DOHH2 (cell line): ENCODE measurements around the gene EML1.

Experiments used
- H3F3A ChIP-seq: fragments of 200-600 bp; sonication (generic), shearing (Covaris generic); 2 replicates; pipeline ENCODE4 v1.6.0; 2016; ENCODE audit warnings: antibody characterized with exemption, mild to moderate bottlenecking; ENCODE audit not compliant: control insufficient read depth, insufficient read depth
- H3K27ac ChIP-seq: fragments of 200-600 bp; sonication (generic); 2 replicates; pipeline ENCODE4 v1.5.1; 2014; ENCODE audit warnings: low read depth, mild to moderate bottlenecking, low read length, moderate library complexity
- H3K27me3 ChIP-seq: fragments of 200-600 bp; sonication (generic); 2 replicates; pipeline ENCODE4 v1.6.1; 2014; ENCODE audit warnings: mild to moderate bottlenecking, low read length, mixed read lengths; ENCODE audit not compliant: control insufficient read depth
- H3K36me3 ChIP-seq: fragments of 200-600 bp; sonication (generic); 2 replicates; pipeline ENCODE4 v1.6.1; 2014; ENCODE audit warnings: mild to moderate bottlenecking, low read length, moderate library complexity, mixed read lengths; ENCODE audit not compliant: control insufficient read depth
- H3K4me1 ChIP-seq: fragments of 200-600 bp; sonication (generic); 2 replicates; pipeline ENCODE4 v1.6.1; 2014; ENCODE audit warnings: mild to moderate bottlenecking, low read length, mixed read lengths; ENCODE audit not compliant: control insufficient read depth
- H3K4me2 ChIP-seq: fragments of 200-600 bp; sonication (generic); 2 replicates; pipeline ENCODE4 v1.6.0; 2014; ENCODE audit warnings: mild to moderate bottlenecking, low read length, moderate library complexity
- H3K4me3 ChIP-seq: fragments of 200-600 bp; sonication (generic); 2 replicates; pipeline ENCODE4 v1.5.1; 2014; ENCODE audit warnings: mild to moderate bottlenecking, low read length, mixed read lengths
- H3K79me2 ChIP-seq: fragments of 200-600 bp; sonication (generic); 2 replicates; pipeline ENCODE4 v1.6.1; 2014; ENCODE audit warnings: mild to moderate bottlenecking, low read length, mixed read lengths; ENCODE audit not compliant: control insufficient read depth
- H3K9me2 ChIP-seq: fragments of 200-600 bp; sonication (generic); replicated peaks from 2 replicates; pipeline ENCODE4 v1.6.1; 2014; ENCODE audit warnings: mild to moderate bottlenecking, low read length, mixed read lengths; ENCODE audit not compliant: control insufficient read depth
- H3K9me3 ChIP-seq: fragments of 200-600 bp; sonication (generic); 2 replicates; pipeline ENCODE4 v1.6.1; 2014; ENCODE audit warnings: antibody characterized with exemption, low read length, mixed read lengths; ENCODE audit not compliant: control insufficient read depth, insufficient read depth
- H4K20me1 ChIP-seq: fragments of 200-600 bp; sonication (generic); 2 replicates; pipeline ENCODE4 v1.6.0; 2014; ENCODE audit warnings: low read depth, mild to moderate bottlenecking, antibody characterized with exemption, low read length, moderate library complexity; ENCODE audit not compliant: control insufficient read depth, insufficient read depth
- CTCF ChIP-seq: fragments of 200-600 bp; sonication (generic); IDR thresholded peaks from one replicate; pipeline ENCODE4 v1.5.1; 2014; ENCODE audit warnings: antibody characterized with exemption, mild to moderate bottlenecking, low read depth, low read length; ENCODE audit not compliant: poor library complexity, severe bottlenecking
- EZH2phosphoT487 ChIP-seq: fragments of 200-600 bp; sonication (generic); IDR thresholded peaks from 2 replicates; pipeline ENCODE4 v1.6.1; 2017; ENCODE audit warnings: borderline replicate concordance, mild to moderate bottlenecking, antibody characterized with exemption, low read length, moderate library complexity, mixed read lengths

The EML1 gene

GRCh38 chr14:99784508-99784907, 8.7 kb upstream of the EML1 start:
- Histone ChIP-seq H3K4me1 (no peaks in the 10 kb centered on the region), H3K9me2 (no peaks in the 10 kb centered on the region), H3K27ac (no peak overlapping the region), H3K4me2 (no peak overlapping the region), H3K79me2 (no peaks in the 10 kb centered on the region), H3K9me3 (no peaks in the 10 kb centered on the region), H3K36me3 (no peaks in the 10 kb centered on the region), H3F3A (no peaks in the 10 kb centered on the region), H3K4me3 (no peak overlapping the region), H3K27me3 (no peaks in the 10 kb centered on the region; the same call in 1 of the 2 replicates), H4K20me1 (no peaks in the 10 kb centered on the region)
- no peak for TF ChIP-seq EZH2phosphoT487
- TF ChIP-seq CTCF: no peak

GRCh38 chr14:99785426-99785825, 7.8 kb upstream of the EML1 start:
- Histone ChIP-seq H4K20me1 (no peaks in the 10 kb centered on the region), H3K9me3 (no peaks in the 10 kb centered on the region), H3K27ac (no peak overlapping the region), H3K27me3 (peaks cover 4% of the 10 kb centered on the region; the same call in 1 of the 2 replicates), H3K4me2 (no peak overlapping the region), H3K36me3 (no peaks in the 10 kb centered on the region), H3K4me3 (no peak overlapping the region), H3F3A (no peaks in the 10 kb centered on the region), H3K4me1 (no peaks in the 10 kb centered on the region), H3K79me2 (no peaks in the 10 kb centered on the region), H3K9me2 (no peaks in the 10 kb centered on the region)
- TF ChIP-seq EZH2phosphoT487: no peak
- TF ChIP-seq CTCF: no peak

GRCh38 chr14:99786511-99786989, 6.7 kb upstream of the EML1 start:
- Histone ChIP-seq H3K27ac (no peak overlapping the region), H3K4me3 (no peak overlapping the region), H3K27me3 (peaks cover 6% of the 10 kb centered on the region; the same call in 1 of the 2 replicates), H3F3A (no peaks in the 10 kb centered on the region), H3K4me2 (no peak overlapping the region), H3K36me3 (no peaks in the 10 kb centered on the region), H3K4me1 (no peaks in the 10 kb centered on the region), H3K9me2 (no peaks in the 10 kb centered on the region), H3K79me2 (no peaks in the 10 kb centered on the region), H4K20me1 (no peaks in the 10 kb centered on the region), H3K9me3 (no peaks in the 10 kb centered on the region)
- TF ChIP-seq CTCF: no peak
- TF ChIP-seq EZH2phosphoT487: no peak

- Histone ChIP-seq H3K4me3 (no peak overlapping the region), H3K9me3 (no peaks in the 10 kb centered on the region), H4K20me1 (no peaks in the 10 kb centered on the region), H3K79me2 (no peaks in the 10 kb centered on the region), H3F3A (no peaks in the 10 kb centered on the region), H3K4me1 (peaks cover under 1% of the 10 kb centered on the region; the same call in 1 of the 2 replicates), H3K9me2 (no peaks in the 10 kb centered on the region), H3K27me3 (peaks cover 16% of the 10 kb centered on the region), H3K27ac (no peak overlapping the region), H3K36me3 (no peaks in the 10 kb centered on the region), H3K4me2 (no peak overlapping the region)
- TF ChIP-seq EZH2phosphoT487 (no peak), CTCF (no peak)
Measured at GRCh38 chr14:99788713-99789112, 4.5 kb upstream of the EML1 start.
